DND-41 (cell line): Measurements from ENCODE around the gene KCNH8.
"Not testable (repeated sequence)": the region's sequence is repeated elsewhere in the genome, so short reads cannot be mapped to it uniquely, and the experiment has no call there.

Experiments used
- ATAC-seq: fragments of 200-7000 bp; cut with Tn5 transposase; 3 replicates; pipeline ENCODE4 v1.9.1; 2021; ENCODE audit warnings: low read depth; ENCODE audit not compliant: insufficient read depth
- DNase-seq: peaks from one replicate; pipeline ENCODE4 v3.0.0-alpha.2; 2020
- H2AFZ ChIP-seq: 2 replicates; pipeline ENCODE4 v1.6.0; 2012; ENCODE audit warnings: low read depth, low read length
- H3K27ac ChIP-seq: 2 replicates; pipeline ENCODE4 v1.5.1; 2012; ENCODE audit warnings: low read length, inconsistent platforms
- H3K27me3 ChIP-seq: fragments of 200-600 bp; sonication (generic); 2 replicates; pipeline ENCODE4 v1.6.0; 2012; ENCODE audit warnings: low read length, mild to moderate bottlenecking, inconsistent platforms; ENCODE audit not compliant: insufficient read depth, poor library complexity
- H3K36me3 ChIP-seq: 2 replicates; pipeline ENCODE4 v1.5.1; 2012; ENCODE audit warnings: low read length, inconsistent platforms; ENCODE audit not compliant: insufficient read depth
- H3K4me1 ChIP-seq: 2 replicates; pipeline ENCODE4 v1.5.1; 2012; ENCODE audit warnings: mild to moderate bottlenecking, low read length; ENCODE audit not compliant: insufficient read depth
- H3K4me2 ChIP-seq: 2 replicates; pipeline ENCODE4 v1.6.0; 2012; ENCODE audit warnings: mild to moderate bottlenecking, moderate library complexity, low read length, inconsistent platforms; ENCODE audit not compliant: insufficient read depth
- H3K4me3 ChIP-seq, 2 experiments: fragments of 200-600 bp in 1 of 2; shearing (Covaris generic) in 1 of 2; 2 replicates each; pipeline ENCODE4 v1.5.1; 2012 to 2016; ENCODE audit warnings: inconsistent platforms in 2 of 2, low read length in 2 of 2, mild to moderate bottlenecking in 2 of 2, low read depth in 1 of 2, moderate library complexity in 1 of 2
- H3K79me2 ChIP-seq: 2 replicates; pipeline ENCODE4 v1.6.0; 2012; ENCODE audit warnings: low read length, inconsistent platforms; ENCODE audit not compliant: insufficient read depth
- H3K9ac ChIP-seq: 2 replicates; pipeline ENCODE4 v1.6.0; 2012; ENCODE audit warnings: low read depth, mild to moderate bottlenecking, inconsistent platforms, low read length, moderate library complexity
- H3K9me3 ChIP-seq: 2 replicates; pipeline ENCODE4 v1.5.1; 2012; ENCODE audit warnings: low read length, moderate library complexity, mild to moderate bottlenecking, inconsistent platforms; ENCODE audit not compliant: insufficient read depth, severe bottlenecking
- H4K20me1 ChIP-seq: 2 replicates; pipeline ENCODE4 v1.6.0; 2012; ENCODE audit warnings: low read length; ENCODE audit not compliant: insufficient read depth
- CTCF ChIP-seq: IDR thresholded peaks from 2 replicates; pipeline ENCODE4 v1.5.1; 2012; ENCODE audit warnings: borderline replicate concordance, low read length, moderate library complexity, mild to moderate bottlenecking; ENCODE audit not compliant: poor library complexity, severe bottlenecking; ENCODE audit errors: extremely low read depth
- EZH2 ChIP-seq: IDR thresholded peaks from 3 replicates; pipeline ENCODE4 v1.6.1; 2012; ENCODE audit warnings: borderline replicate concordance, low read depth, mild to moderate bottlenecking, moderate library complexity, low read length, inconsistent platforms; ENCODE audit not compliant: severe bottlenecking

KCNH8 gene

GRCh38 chr3:19147905-19148767, at the start of gene KCNH8:
KCNH8 (plus strand) TSS chr3:19148510; CDS start chr3:19148720, 210 bp downstream.
- DNase-seq (peak; percentile 7), ATAC-seq (no peak)
- TF ChIP-seq CTCF (no peak), EZH2 (no peak)
- Histone ChIP-seq H3K4me3 (peak within 1 kb of the TSS; percentile 72 to 75), H3K9me3 (peaks cover 4% of the 10 kb centered on the region), H3K27ac (no peak within 1 kb of the TSS), H3K36me3 (no peaks in the 10 kb centered on the region), H3K9ac (peak within 1 kb of the TSS; percentile 47), H3K79me2 (no peaks in the 10 kb centered on the region), H4K20me1 (no peaks in the 10 kb centered on the region), H3K27me3 (peaks cover 11% of the 10 kb centered on the region), H3K4me2 (peak within 1 kb of the TSS; percentile 88), H3K4me1 (peaks cover 22% of the 10 kb centered on the region), H2AFZ (peak within 1 kb of the TSS; percentile 86)

GRCh38 chr3:19102654-19103290, 45.5 kb upstream of the KCNH8 start:
- not testable (repeated sequence) for H3K79me2 ChIP-seq, H3K27ac ChIP-seq, ATAC-seq, H4K20me1 ChIP-seq, H3K4me1 ChIP-seq, H3K36me3 ChIP-seq, H3K9me3 ChIP-seq, H3K27me3 ChIP-seq
- H3K9ac ChIP-seq = peak overlapping the region; percentile 47; the same call in 1 of the 2 replicates
- DNase-seq = peak; percentile 72
- H3K4me3 ChIP-seq = peak overlapping the region; percentile 16 to 54; a peak in 3 of 4 replicates
- peak overlapping the region; percentile 79 for H2AFZ ChIP-seq
- H3K4me2 ChIP-seq = peak overlapping the region; percentile 61

- Histone ChIP-seq H3K27me3 (no peaks in the 10 kb centered on the region), H3K4me3 (peak overlapping the region in 1 of 2 experiments; percentile 54; a peak in 2 of 4 replicates), H3K4me2 (peak overlapping the region; percentile 61), H3K27ac (no peak overlapping the region), H3K9me3 (no peaks in the 10 kb centered on the region), H3K9ac (no peak overlapping the region; the same call in 1 of the 2 replicates), H4K20me1 (no peaks in the 10 kb centered on the region), H3K79me2 (no peaks in the 10 kb centered on the region), H2AFZ (peak overlapping the region; percentile 79), H3K36me3 (no peaks in the 10 kb centered on the region), H3K4me1 (peaks cover 4% of the 10 kb centered on the region; the same call in 1 of the 2 replicates)
- TF ChIP-seq EZH2 (no peak), CTCF (no peak)
- no peak for DNase-seq
- peak; percentile 58 for ATAC-seq
These were observed 44.8 kb upstream of the KCNH8 start for GRCh38 chr3:19103510-19103909.

GRCh38 chr3:19104459-19104858, 43.9 kb upstream of the KCNH8 start:
- ATAC-seq (no peak), DNase-seq (no peak)
- H4K20me1 ChIP-seq = no peaks in the 10 kb centered on the region
- H3K4me2 ChIP-seq = no peak overlapping the region
- H3K4me3 ChIP-seq = no peak overlapping the region
- no peaks in the 10 kb centered on the region for H3K9me3 ChIP-seq
- H3K79me2 ChIP-seq = no peaks in the 10 kb centered on the region
- H3K9ac ChIP-seq = no peak overlapping the region
- H3K36me3 ChIP-seq = no peaks in the 10 kb centered on the region
- H2AFZ ChIP-seq = no peak overlapping the region
- no peak overlapping the region for H3K27ac ChIP-seq
- TF ChIP-seq EZH2 (no peak), CTCF (no peak)
- peaks cover 4% of the 10 kb centered on the region; the same call in 1 of the 2 replicates for H3K4me1 ChIP-seq
- no peaks in the 10 kb centered on the region for H3K27me3 ChIP-seq
